ENCODE results near the gene SOX5.
"Not testable (repeated sequence)": the region's sequence is repeated elsewhere in the genome, so short reads cannot be mapped to it uniquely, and the experiment has no call there.

Gene SOX5

GRCh38 chr12:23899434-23899833 lies 50.0 kb downstream of the SOX5 start:
- DNase-seq: no peak

GRCh38 chr12:23898121-23898520 lies 51.3 kb downstream of the SOX5 start:
- no peak for DNase-seq

GRCh38 chr12:23895792-23896218 lies 53.7 kb downstream of the SOX5 start:
- DNase-seq: no peak

GRCh38 chr12:23893611-23894010 lies 55.9 kb downstream of the SOX5 start:
- DNase-seq: no peak

GRCh38 chr12:23891115-23891514 lies 58.4 kb downstream of the SOX5 start:
- DNase-seq: no peak

GRCh38 chr12:23889069-23889440 lies 60.4 kb downstream of the SOX5 start:
- DNase-seq: no peak

- no peak for DNase-seq
These were observed 60.9 kb downstream of the SOX5 start for GRCh38 chr12:23888396-23889068.

GRCh38 chr12:23887055-23887835 lies 62.2 kb downstream of the SOX5 start:
- no peak for DNase-seq

- no peak for DNase-seq
These were observed 64.1 kb downstream of the SOX5 start for GRCh38 chr12:23885394-23885793.

GRCh38 chr12:23884909-23885308 lies 64.6 kb downstream of the SOX5 start:
- DNase-seq: no peak

- DNase-seq: no peak
These were observed 68.5 kb downstream of the SOX5 start for GRCh38 chr12:23880988-23881387.

GRCh38 chr12:23876618-23877017 lies 72.9 kb downstream of the SOX5 start:
- not testable (repeated sequence) for DNase-seq

- no peak for DNase-seq
These were observed 81.7 kb downstream of the SOX5 start for GRCh38 chr12:23867794-23868193.

- no peak for DNase-seq
These were observed 86.8 kb downstream of the SOX5 start for GRCh38 chr12:23862701-23863100.

- DNase-seq: no peak
These were observed 89.5 kb downstream of the SOX5 start for GRCh38 chr12:23860019-23860418.

- no peak for DNase-seq
These were observed 92.3 kb downstream of the SOX5 start for GRCh38 chr12:23857178-23857577.

GRCh38 chr12:23855813-23856212 lies 93.7 kb downstream of the SOX5 start:
- no peak for DNase-seq

GRCh38 chr12:23854598-23854997 lies 94.9 kb downstream of the SOX5 start:
- DNase-seq: no peak

GRCh38 chr12:23853640-23854039 lies 95.8 kb downstream of the SOX5 start:
- DNase-seq: no peak

GRCh38 chr12:23851602-23852001 lies 97.9 kb downstream of the SOX5 start:
- no peak for DNase-seq

GRCh38 chr12:23847857-23848256 lies 101.6 kb downstream of the SOX5 start:
- no peak for DNase-seq

GRCh38 chr12:23843958-23844357 lies 105.5 kb downstream of the SOX5 start:
- no peak for DNase-seq

- no peak for DNase-seq
These were observed 115.4 kb downstream of the SOX5 start for GRCh38 chr12:23834076-23834475.

GRCh38 chr12:23831739-23832138 lies 117.7 kb downstream of the SOX5 start:
- DNase-seq: no peak

GRCh38 chr12:23830210-23830609 lies 119.3 kb downstream of the SOX5 start:
- no peak for DNase-seq
